Upper lobe of left lung (tissue), 6 donors: ENCODE data around the gene SH3D21. TPM values are rescaled to one million over a fixed set of nuclear protein-coding genes. Genes with fewer than 3 reads are reported as not detected.

Experiments used
- ATAC-seq, 2 donors: fragments of 200-7000 bp; cut with Tn5 transposase; one replicate each; pipeline ENCODE4 v1.9.1; 2022; ENCODE audit warnings: mild to moderate bottlenecking in 2 of 2, moderate library complexity in 2 of 2; ENCODE audit not compliant: low FRiP score in 2 of 2
- DNase-seq, 2 donors: peaks; one replicate each; pipeline ENCODE4 v3.0.0-alpha.2; 2019 to 2020
- H3K27ac ChIP-seq, 4 donors: fragments of 200-600 bp; sonication (generic); one replicate each; pipeline ENCODE4 v1.5.1; 2016 to 2019
- H3K27me3 ChIP-seq, 4 donors: fragments of 200-600 bp; sonication (generic); one replicate each; pipeline ENCODE4 v1.5.1; 2017 to 2019
- H3K36me3 ChIP-seq, 4 donors: fragments of 200-600 bp; sonication (generic); one replicate each; pipeline ENCODE4 v1.5.1; 2016 to 2019
- H3K4me1 ChIP-seq, 4 donors: fragments of 200-600 bp; sonication (generic); one replicate each; pipeline ENCODE4 v1.5.1; 2018 to 2019
- H3K4me3 ChIP-seq, 4 donors: fragments of 200-600 bp; sonication (generic); one replicate each; pipeline ENCODE4 v1.5.1; 2017 to 2019; ENCODE audit warnings: mild to moderate bottlenecking in 2 of 4, moderate library complexity in 1 of 4
- H3K9me3 ChIP-seq, 4 donors: fragments of 200-600 bp; sonication (generic); one replicate each; pipeline ENCODE4 v1.5.1; 2018 to 2019
- EP300 ChIP-seq, 4 donors: sonication (generic); formaldehyde crosslinking; IDR thresholded peaks; one replicate each; pipeline ENCODE4 v1.5.1; 2017; ENCODE audit warnings: antibody characterized with exemption in 4 of 4, control low read depth in 2 of 4
- POLR2A ChIP-seq, 4 donors: fragments of 450-650 bp; IDR thresholded peaks; one replicate each; pipeline ENCODE4 v1.5.1; 2016 to 2017; ENCODE audit warnings: antibody characterized with exemption in 4 of 4, mild to moderate bottlenecking in 2 of 4
- POLR2AphosphoS5 ChIP-seq, 2 donors: sonication (generic); formaldehyde crosslinking; IDR thresholded peaks; one replicate each; pipeline ENCODE4 v1.5.1; 2017; ENCODE audit warnings: antibody characterized with exemption in 2 of 2
- WGBS, 2 donors: methylation state at CpG; one replicate each; pipeline ENCODE4 v1.1.5; 2017 to 2018; 5-methylcytosine and 5-hydroxymethylcytosine counted together
- total RNA-seq, 6 donors: library from RNA; depleted of rRNA in 4 of 6; stranded (reverse); fragments of >200 nt in 4 of 6; gene quantifications; one replicate each; pipeline versions ENCODE4 v1.1.0 to v1.2.1, GENCODE V29; 2016 to 2021
- TF ChIP-seq, protein P1 (sequence below), 6 experiments: fragments of 450-650 bp in 4 of 6; fragments of 200-600 bp in 2 of 6; sonication (generic) in 2 of 6; IDR thresholded peaks; one replicate each; pipeline ENCODE4 v1.5.1; 2016 to 2019; ENCODE audit warnings: antibody characterized with exemption in 6 of 6
- donor health status: DM: no; HTN: no; CAD: no; lungs with moderate emphysema.
- donor health status: DM: no; HTN: yes; CAD: no; lungs with severe emphysema.

Gene SH3D21
- total RNA-seq, 6 donors from 2014 or later = 4.4 to 65.0 (median 13.1) TPM

- peaks cover 28 to 39% (median 36%) of the 10 kb centered on the region in 4 donors for H3K4me1 ChIP-seq
- DNase-seq (peak; percentile 78), ATAC-seq (peak; percentile 54 to 77)
- H3K9me3 ChIP-seq = no peaks in the 10 kb centered on the region
- peaks cover 34 to 75% (median 59%) of the 10 kb centered on the region in 4 donors for H3K36me3 ChIP-seq
- WGBS, 2 donors = 23 to 51% methylated on average over 4 to 13 of the region's 13 CpGs
- TF ChIP-seq POLR2A (IDR thresholded peaks at IDR 0.05) = no peak
- no peak for TF ChIP-seq POLR2AphosphoS5 (IDR thresholded peaks at IDR 0.05)
- TF ChIP-seq, protein P1, sequence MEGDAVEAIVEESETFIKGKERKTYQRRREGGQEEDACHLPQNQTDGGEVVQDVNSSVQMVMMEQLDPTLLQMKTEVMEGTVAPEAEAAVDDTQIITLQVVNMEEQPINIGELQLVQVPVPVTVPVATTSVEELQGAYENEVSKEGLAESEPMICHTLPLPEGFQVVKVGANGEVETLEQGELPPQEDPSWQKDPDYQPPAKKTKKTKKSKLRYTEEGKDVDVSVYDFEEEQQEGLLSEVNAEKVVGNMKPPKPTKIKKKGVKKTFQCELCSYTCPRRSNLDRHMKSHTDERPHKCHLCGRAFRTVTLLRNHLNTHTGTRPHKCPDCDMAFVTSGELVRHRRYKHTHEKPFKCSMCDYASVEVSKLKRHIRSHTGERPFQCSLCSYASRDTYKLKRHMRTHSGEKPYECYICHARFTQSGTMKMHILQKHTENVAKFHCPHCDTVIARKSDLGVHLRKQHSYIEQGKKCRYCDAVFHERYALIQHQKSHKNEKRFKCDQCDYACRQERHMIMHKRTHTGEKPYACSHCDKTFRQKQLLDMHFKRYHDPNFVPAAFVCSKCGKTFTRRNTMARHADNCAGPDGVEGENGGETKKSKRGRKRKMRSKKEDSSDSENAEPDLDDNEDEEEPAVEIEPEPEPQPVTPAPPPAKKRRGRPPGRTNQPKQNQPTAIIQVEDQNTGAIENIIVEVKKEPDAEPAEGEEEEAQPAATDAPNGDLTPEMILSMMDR (IDR thresholded peaks at IDR 0.05) = no peak
- no peak for TF ChIP-seq EP300 (IDR thresholded peaks at IDR 0.05)
- no peaks in the 10 kb centered on the region for H3K27me3 ChIP-seq
- no peak overlapping the region for H3K4me3 ChIP-seq
- peak overlapping the region; percentile 65 to 78 (median 76) for H3K27ac ChIP-seq
Measured at GRCh38 chr1:36350659-36351226, 44.6 kb downstream of the SH3D21 start.

- H3K9me3 ChIP-seq = no peaks in the 10 kb centered on the region
- DNase-seq (peak in 1 of 2 donors; percentile 56), ATAC-seq (peak; percentile 14 to 37)
- peak overlapping the region; percentile 65 to 78 (median 76) for H3K27ac ChIP-seq
- TF ChIP-seq, protein P1 (IDR thresholded peaks at IDR 0.05) = no peak
- TF ChIP-seq POLR2A (IDR thresholded peaks at IDR 0.05) (no peak), EP300 (IDR thresholded peaks at IDR 0.05) (no peak), POLR2AphosphoS5 (IDR thresholded peaks at IDR 0.05) (peak in 1 of 2 donors; percentile 4)
- H3K27me3 ChIP-seq = no peaks in the 10 kb centered on the region
- no peak overlapping the region for H3K4me3 ChIP-seq
- 55 to 63% methylated on average over 8 to 14 of the region's 14 CpGs for WGBS, 2 donors
- H3K36me3 ChIP-seq = peaks cover 30 to 69% (median 56%) of the 10 kb centered on the region in 4 donors
- peaks cover 28 to 39% (median 36%) of the 10 kb centered on the region in 4 donors for H3K4me1 ChIP-seq
Measured at GRCh38 chr1:36351227-36351977, 45.2 kb downstream of the SH3D21 start.

GRCh38 chr1:36352125-36352909, 46.1 kb downstream of the SH3D21 start:
- 74 to 84% methylated on average over 6 to 13 of the region's 13 CpGs for WGBS, 2 donors
- TF ChIP-seq POLR2A (IDR thresholded peaks at IDR 0.05) (no peak), POLR2AphosphoS5 (IDR thresholded peaks at IDR 0.05) (no peak), EP300 (IDR thresholded peaks at IDR 0.05) (no peak)
- TF ChIP-seq, protein P1 (IDR thresholded peaks at IDR 0.05) = no peak
- Histone ChIP-seq H3K4me3 (no peak overlapping the region), H3K27me3 (no peaks in the 10 kb centered on the region), H3K4me1 (peaks cover 28 to 39% (median 36%) of the 10 kb centered on the region in 4 donors), H3K27ac (peak overlapping the region in 3 of 4 donors; percentile 30 to 77 (median 74)), H3K36me3 (peaks cover 25 to 69% (median 51%) of the 10 kb centered on the region in 4 donors), H3K9me3 (no peaks in the 10 kb centered on the region)
- ATAC-seq (no peak), DNase-seq (no peak)

- Histone ChIP-seq H3K27ac (peak overlapping the region in 1 of 4 donors; percentile 77), H3K4me1 (peaks cover 28 to 39% (median 36%) of the 10 kb centered on the region in 4 donors)
- no peak for DNase-seq
Measured at GRCh38 chr1:36352910-36353878, 47.0 kb downstream of the SH3D21 start.

More at GRCh38 chr1:36352910-36353878, 47.0 kb downstream of the SH3D21 start:
- 82 to 84% methylated on average over 13 to 15 of the region's 15 CpGs for WGBS, 2 donors
- no peak for ATAC-seq
- TF ChIP-seq POLR2AphosphoS5 (IDR thresholded peaks at IDR 0.05) = no peak
- TF ChIP-seq, protein P1 (IDR thresholded peaks at IDR 0.05) = no peak
- TF ChIP-seq EP300 (IDR thresholded peaks at IDR 0.05) = no peak
- TF ChIP-seq POLR2A (IDR thresholded peaks at IDR 0.05) = no peak
- Histone ChIP-seq H3K27me3 (no peaks in the 10 kb centered on the region), H3K9me3 (no peaks in the 10 kb centered on the region), H3K36me3 (peaks cover 21 to 69% (median 51%) of the 10 kb centered on the region in 4 donors), H3K4me3 (no peak overlapping the region)
